SK-N-MC (cell line): ENCODE measurements around the gene MYO5B.

Experiments used
- EZH2 ChIP-seq: fragments of 200-600 bp; sonication (generic); IDR thresholded peaks from one replicate; pipeline ENCODE4 v1.6.1; 2017; ENCODE audit warnings: antibody characterized with exemption
- FOXP2 ChIP-seq: optimal IDR thresholded peaks from 2 replicates; pipeline ENCODE3; 2011; ENCODE audit warnings: mild to moderate bottlenecking, moderate library complexity; ENCODE audit not compliant: insufficient read depth; ENCODE audit errors: extremely low read length, control extremely low read depth
- POLR2AphosphoS5 ChIP-seq: IDR thresholded peaks from 2 replicates; pipeline ENCODE4 v1.6.1; 2012; ENCODE audit warnings: mild to moderate bottlenecking, low read depth, low read length, borderline replicate concordance

DNA sequence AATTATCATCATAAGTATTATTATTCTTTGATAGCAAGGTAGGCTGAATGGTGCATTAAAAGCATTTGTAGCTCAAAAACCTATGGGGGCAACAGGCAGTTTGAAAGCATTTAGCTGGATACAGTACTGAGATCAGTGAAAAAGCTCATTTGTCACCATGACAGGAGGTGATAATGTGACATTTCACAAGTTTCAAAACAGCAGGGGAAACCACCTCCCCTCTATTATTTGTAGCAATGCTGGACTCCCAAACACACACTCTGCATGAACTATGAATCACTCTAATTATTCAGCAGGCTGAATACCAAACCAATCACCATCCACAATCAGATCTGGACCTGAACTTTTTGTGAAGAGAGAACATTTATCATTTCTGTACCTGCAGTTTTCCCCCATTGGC, 63.4 kb downstream of the MYO5B start:
- TF ChIP-seq EZH2 (no peak), POLR2AphosphoS5 (no peak), FOXP2 (no peak)
